ENCODE measurements around the gene RAB1A. TPM values are rescaled to one million over a fixed set of nuclear protein-coding genes. Genes with fewer than 3 reads are reported as not detected.

RAB1A gene
- total and polyA plus RNA-seq, 2 experiments from 2014 or later = 94.8 to 172 TPM

- Histone ChIP-seq H3K36me3 (ENCODE audit: insufficient read depth) (no peaks in the 10 kb centered on the region), H3K79me2 (replicated peaks; ENCODE audit: insufficient read depth) (peaks cover 100% of the 10 kb centered on the region), H3K4me2 (no peak overlapping the region), H3K27me3 (ENCODE audit: insufficient read depth) (no peaks in the 10 kb centered on the region), H3K27ac (ENCODE audit: low read depth) (no peak overlapping the region), H2AFZ (no peak overlapping the region), H3K9me2 (ENCODE audit: insufficient read depth) (no peaks in the 10 kb centered on the region), H4K20me1 (replicated peaks; ENCODE audit: insufficient read depth) (peaks cover 54% of the 10 kb centered on the region), H3F3A (replicated peaks; ENCODE audit: low read depth) (no peaks in the 10 kb centered on the region), H3K4me3 (no peak overlapping the region), H3K4me1 (ENCODE audit: insufficient read depth) (no peaks in the 10 kb centered on the region; the same call in 1 of the 2 replicates)
- H3K9me3 Mint-ChIP-seq = peaks cover 2% of the 10 kb centered on the region; the same call in 1 of the 3 replicates
- H3K27me3 Mint-ChIP-seq (ENCODE audit: insufficient read depth, low read depth, poor library complexity) = peaks cover 3% of the 10 kb centered on the region
- peaks cover 8% of the 10 kb centered on the region for H3K4me1 Mint-ChIP-seq
- no peak for DNase-seq (ENCODE audit: low spot score)
- no peak overlapping the region for H3K4me3 Mint-ChIP-seq
- peaks cover 6% of the 10 kb centered on the region; the same call in 1 of the 3 replicates for H3K36me3 Mint-ChIP-seq (ENCODE audit: low read depth)
- TF ChIP-seq NANOG (IDR thresholded peaks at IDR 0.05; ENCODE audit: borderline replicate concordance) (no peak), JUNB (IDR thresholded peaks at IDR 0.05; ENCODE audit: unreplicated experiment) (no peak), CREB1 (CRISPR knock-in tag; IDR thresholded peaks at IDR 0.05; ENCODE audit: low read depth) (no peak), CTCF (conservative IDR thresholded peaks at IDR 0.05; ENCODE audit: low read depth in 2 of 2) (no peak), ZNF114 (CRISPR knock-in tag; IDR thresholded peaks at IDR 0.05) (no peak), POLR2AphosphoS5 (IDR thresholded peaks at IDR 0.05; ENCODE audit: low read depth) (no peak), ETS1 (IDR thresholded peaks at IDR 0.05) (no peak), REST (IDR thresholded peaks at IDR 0.05; ENCODE audit: unreplicated experiment) (no peak), ZNF462 (CRISPR knock-in tag; IDR thresholded peaks at IDR 0.05) (no peak)
- H3K27ac Mint-ChIP-seq = no peak overlapping the region
- no peak for ATAC-seq
Measured at GRCh38 chr2:65112633-65113032, 17.3 kb downstream of the RAB1A start.

All from GM23338 (cell line).